GM10248 (cell line): ENCODE measurements around the gene TAF1D.
"Not testable (repeated sequence)": the region's sequence is repeated elsewhere in the genome, so short reads cannot be mapped to it uniquely, and the experiment has no call there.

Source experiments
- CTCF ChIA-PET: fragments of 300-600 bp; sonication (Branson Sonifier 250); formaldehyde crosslinking; extraction: SDS; loops from one replicate; lab custom pipeline; 2021; ENCODE audit warnings: antibody characterized with exemption; lab: Yijun Ruan, JAX
- POLR2A ChIA-PET: fragments of 350-650 bp; sonication (Branson Sonifier 250); formaldehyde crosslinking; extraction: SDS; loops from one replicate; lab custom pipeline; 2020; ENCODE audit warnings: antibody characterized with exemption; lab: Yijun Ruan, JAX
- DNase-seq: peaks from one replicate; pipeline ENCODE4 v3.0.0; 2012; ENCODE audit errors: extremely low spot score
- TF ChIP-seq, protein P1 (sequence below): IDR thresholded peaks from 2 replicates; pipeline ENCODE4 v1.5.1; 2012; ENCODE audit warnings: mild to moderate bottlenecking, low read depth; ENCODE audit errors: extremely low read depth, missing control alignments, control extremely low read depth

Gene TAF1D

DNA sequence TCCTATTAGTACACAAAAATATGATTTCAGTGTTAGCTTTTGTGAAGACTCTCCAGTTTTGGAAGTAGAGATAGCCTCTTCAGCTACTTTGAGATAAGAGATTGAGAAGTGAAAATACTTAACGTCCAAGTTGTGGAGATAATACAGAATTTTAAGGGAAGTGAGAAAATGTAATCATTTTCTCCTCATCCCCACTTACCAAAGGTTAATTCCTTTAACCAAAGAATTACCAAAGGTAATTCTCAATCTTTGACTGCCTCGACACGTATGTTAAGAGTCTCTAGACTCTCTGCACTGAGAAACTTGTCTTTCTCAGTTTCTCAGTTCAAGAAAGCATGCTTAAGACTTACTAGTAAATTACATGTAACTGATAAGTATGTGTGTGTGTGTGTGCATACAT is 15.5 kb upstream of the TAF1D start:
- no peak for DNase-seq
- ChIA-PET POLR2A (interaction anchor here (0.8 kb wide), 1 partner anchor 15 kb away, joined by 4 read pairs; the partner anchor contains the start of genes C11orf54 and TAF1D), CTCF (interaction anchor here (0.9 to 1.3 kb wide), 3 partner anchors 11 to 27 kb away, joined by 3 to 7 read pairs (median 3); partner anchors contain the start of gene MED17)
- TF ChIP-seq, protein P1, sequence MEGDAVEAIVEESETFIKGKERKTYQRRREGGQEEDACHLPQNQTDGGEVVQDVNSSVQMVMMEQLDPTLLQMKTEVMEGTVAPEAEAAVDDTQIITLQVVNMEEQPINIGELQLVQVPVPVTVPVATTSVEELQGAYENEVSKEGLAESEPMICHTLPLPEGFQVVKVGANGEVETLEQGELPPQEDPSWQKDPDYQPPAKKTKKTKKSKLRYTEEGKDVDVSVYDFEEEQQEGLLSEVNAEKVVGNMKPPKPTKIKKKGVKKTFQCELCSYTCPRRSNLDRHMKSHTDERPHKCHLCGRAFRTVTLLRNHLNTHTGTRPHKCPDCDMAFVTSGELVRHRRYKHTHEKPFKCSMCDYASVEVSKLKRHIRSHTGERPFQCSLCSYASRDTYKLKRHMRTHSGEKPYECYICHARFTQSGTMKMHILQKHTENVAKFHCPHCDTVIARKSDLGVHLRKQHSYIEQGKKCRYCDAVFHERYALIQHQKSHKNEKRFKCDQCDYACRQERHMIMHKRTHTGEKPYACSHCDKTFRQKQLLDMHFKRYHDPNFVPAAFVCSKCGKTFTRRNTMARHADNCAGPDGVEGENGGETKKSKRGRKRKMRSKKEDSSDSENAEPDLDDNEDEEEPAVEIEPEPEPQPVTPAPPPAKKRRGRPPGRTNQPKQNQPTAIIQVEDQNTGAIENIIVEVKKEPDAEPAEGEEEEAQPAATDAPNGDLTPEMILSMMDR, result no peak

DNA sequence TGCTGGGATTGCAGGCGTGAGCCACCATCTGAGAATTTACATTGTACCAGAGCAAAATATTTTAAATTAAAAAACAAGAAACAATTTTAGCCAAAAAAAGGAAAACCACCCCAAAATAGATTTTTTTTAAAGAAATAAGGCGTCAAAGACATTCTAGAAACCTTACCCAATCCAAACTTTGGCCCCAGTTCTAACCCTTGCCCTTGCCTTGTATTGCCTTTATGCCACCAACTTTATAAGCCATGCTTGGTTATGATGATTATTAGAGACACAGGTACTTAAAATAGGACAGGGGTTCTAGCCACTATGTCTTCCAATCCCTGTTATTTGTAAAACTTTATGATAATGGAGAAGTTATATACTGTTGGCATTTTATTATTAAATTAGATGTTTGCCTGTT is 11.9 kb upstream of the TAF1D start:
- POLR2A ChIA-PET, result no interaction called here
- CTCF ChIA-PET, result no interaction called here
- TF ChIP-seq, protein P1, result no peak
- no peak for DNase-seq

DNA sequence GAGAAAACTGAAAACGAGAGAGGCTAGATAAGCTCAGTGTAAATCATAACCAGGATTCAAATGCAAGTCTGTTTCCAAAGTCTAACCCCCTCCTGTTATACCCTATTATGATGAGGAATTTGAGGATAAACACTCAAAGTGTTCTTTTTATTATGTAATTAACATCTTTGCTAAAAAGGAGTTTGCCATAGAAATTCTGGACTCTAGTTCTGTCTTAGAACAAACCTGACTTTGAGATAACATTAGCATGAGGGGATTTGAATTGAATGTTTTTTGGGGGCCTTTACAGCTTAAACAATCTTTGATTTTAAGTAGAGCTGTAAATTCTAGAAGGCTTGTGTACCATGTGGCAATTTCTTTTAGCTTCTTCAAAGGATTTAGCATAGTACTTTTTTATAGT is 9.7 kb upstream of the TAF1D start:
- TF ChIP-seq, protein P1, result no peak
- no peak for DNase-seq
- ChIA-PET POLR2A (interaction anchor here (0.6 to 1.5 kb wide), 2 partner anchors 9 to 17 kb away, joined by 7 to 8 read pairs; partner anchors contain the start of genes C11orf54 and TAF1D), CTCF (interaction anchor here (0.7 to 1.9 kb wide), 4 partner anchors 9 to 33 kb away, joined by 3 to 7 read pairs (median 4); partner anchors contain the start of genes C11orf54, MED17 and TAF1D)

DNA sequence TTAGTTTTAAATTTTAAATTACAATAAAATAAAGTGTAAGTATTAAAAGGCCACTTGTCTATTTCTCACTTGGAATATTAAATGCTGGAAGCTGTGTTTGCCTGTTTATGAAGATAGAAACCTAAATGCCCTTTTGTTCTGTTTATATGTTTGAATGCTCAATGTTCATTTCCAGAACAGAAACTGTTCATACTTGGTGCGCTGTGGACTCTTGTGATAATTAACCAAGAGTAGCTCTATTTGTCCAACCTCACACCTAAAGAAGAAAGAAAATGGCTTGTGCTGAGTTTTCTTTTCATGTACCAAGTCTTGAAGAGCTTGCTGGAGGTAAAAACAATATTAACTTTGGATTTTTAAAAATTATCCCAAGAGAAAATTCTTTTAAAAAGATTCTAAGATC is 5.8 kb upstream of the TAF1D start:
- TF ChIP-seq, protein P1, result no peak
- ChIA-PET POLR2A (no interaction called here), CTCF (no interaction called here)
- DNase-seq, result peak; percentile 32

DNA sequence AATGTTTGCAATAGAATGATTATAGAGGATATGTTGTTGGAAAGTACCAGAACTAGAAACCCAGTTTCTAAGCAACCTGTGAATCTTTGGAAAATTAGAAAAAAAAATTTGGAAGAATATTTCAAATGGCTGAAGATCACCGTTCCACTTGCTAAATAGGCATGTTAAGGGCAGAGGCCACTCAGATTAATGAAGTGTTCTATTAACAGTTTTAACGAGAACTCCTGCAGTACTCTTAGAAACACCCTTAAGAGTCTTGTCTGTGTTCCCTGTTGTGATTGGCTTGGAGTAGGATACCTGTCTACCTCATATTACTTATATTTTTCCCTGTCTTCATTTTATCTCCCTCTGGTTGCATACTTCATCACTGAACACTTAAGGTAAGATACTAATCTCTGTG is 4.8 kb upstream of the TAF1D start:
- POLR2A ChIA-PET, result no interaction called here
- no peak for DNase-seq
- TF ChIP-seq, protein P1, result no peak
- CTCF ChIA-PET, result interaction anchor here (0.6 to 1.4 kb wide), 2 partner anchors 10 to 38 kb away, joined by 3 read pairs; partner anchors contain the start of gene MED17

DNA sequence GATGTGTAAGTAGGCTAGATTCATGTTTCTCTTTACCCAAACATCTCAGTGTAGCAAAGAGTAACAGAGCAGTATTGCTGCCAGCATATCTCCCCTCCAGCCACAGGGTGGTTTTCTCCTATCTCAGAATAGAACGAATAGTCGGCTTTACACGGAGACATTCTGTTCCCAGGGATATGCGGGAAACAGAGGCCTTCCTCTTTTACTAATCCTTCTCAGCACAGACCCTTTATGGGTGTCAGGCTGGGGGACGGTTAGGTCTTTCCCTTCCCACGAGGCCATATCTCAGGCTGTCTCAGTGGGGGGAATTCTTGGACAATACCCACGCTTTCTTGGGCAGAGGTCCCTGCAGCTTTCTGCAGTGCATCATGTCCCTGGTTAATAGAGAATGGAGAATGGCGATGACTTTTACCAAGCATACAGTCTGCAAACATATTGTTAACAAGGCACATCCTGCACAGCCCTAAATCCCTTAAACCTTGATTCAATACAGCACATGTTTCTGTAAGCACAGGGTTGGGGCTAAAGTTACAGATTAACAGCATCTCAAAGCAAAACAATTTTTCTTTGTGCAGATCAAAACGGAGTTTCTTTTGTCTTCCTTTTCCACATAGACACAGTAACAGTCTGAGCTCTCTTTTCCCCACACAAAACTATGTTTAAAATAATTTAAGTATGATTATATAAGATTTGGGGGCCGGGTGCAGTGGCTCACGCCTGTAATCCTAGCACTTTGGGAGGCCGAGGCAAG is 3.9 kb upstream of the TAF1D start:
- CTCF ChIA-PET, result interaction anchor here (1.4 kb wide), 1 partner anchor 11 kb away, joined by 3 read pairs; no protein-coding TSS in a partner anchor
- DNase-seq, POLR2A ChIA-PET: not testable (repeated sequence)

DNA sequence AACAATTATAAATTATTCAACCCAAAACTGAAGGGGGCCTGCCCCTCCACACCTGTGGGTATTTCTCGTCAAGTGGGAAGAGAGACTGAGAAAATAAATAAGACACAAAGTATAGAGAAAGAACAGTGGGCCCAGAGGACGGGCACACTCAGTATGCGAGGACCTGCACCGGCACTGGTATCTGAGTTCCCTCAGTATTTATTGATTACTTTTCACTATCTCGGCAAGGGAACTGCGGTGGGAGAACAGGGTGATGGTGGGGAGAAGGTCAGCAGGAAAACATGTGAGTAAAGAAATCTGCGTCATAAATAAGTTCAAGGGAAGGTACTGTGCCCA is 3.3 kb upstream of the TAF1D start:
- no peak for DNase-seq
- POLR2A ChIA-PET, result no interaction called here
- TF ChIP-seq, protein P1, result no peak
- CTCF ChIA-PET, result no interaction called here
